GM18861 (cell line): ENCODE results near the gene EPHB4.
"Not testable (repeated sequence)": the region's sequence is repeated elsewhere in the genome, so short reads cannot be mapped to it uniquely, and the experiment has no call there.

Experiments used
- ATAC-seq: cut with Tn5 transposase; IDR thresholded peaks from one replicate; pipeline ENCODE4 v1.9.1; 2021; ENCODE audit not compliant: unreplicated experiment

Gene EPHB4

GRCh38 chr7:100827330-100828226 is at the start of gene EPHB4:
EPHB4 (minus strand) TSS chr7:100827523; CDS start chr7:100827030, 493 bp downstream.
- ATAC-seq = no peak

DNA sequence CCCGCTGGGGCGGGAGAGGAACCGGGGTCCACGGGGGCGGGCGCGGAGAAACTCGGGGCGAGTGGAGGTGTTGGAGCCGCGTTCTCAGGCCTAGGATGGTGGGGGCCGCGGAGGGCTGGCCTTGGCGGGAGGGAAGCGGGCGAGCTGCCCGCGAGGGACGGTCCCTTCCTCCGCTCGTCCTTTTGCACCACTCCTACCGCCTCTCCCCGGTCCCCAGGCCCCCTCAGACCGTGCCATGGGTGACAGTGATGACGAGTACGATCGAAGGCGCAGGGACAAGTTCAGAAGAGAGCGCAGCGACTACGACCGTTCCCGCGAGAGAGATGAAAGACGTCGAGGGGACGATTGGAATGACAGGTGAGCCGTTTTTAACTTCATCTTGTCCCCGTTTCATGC is 48.0 kb upstream of the EPHB4 start:
- ATAC-seq = peak; percentile 12

DNA sequence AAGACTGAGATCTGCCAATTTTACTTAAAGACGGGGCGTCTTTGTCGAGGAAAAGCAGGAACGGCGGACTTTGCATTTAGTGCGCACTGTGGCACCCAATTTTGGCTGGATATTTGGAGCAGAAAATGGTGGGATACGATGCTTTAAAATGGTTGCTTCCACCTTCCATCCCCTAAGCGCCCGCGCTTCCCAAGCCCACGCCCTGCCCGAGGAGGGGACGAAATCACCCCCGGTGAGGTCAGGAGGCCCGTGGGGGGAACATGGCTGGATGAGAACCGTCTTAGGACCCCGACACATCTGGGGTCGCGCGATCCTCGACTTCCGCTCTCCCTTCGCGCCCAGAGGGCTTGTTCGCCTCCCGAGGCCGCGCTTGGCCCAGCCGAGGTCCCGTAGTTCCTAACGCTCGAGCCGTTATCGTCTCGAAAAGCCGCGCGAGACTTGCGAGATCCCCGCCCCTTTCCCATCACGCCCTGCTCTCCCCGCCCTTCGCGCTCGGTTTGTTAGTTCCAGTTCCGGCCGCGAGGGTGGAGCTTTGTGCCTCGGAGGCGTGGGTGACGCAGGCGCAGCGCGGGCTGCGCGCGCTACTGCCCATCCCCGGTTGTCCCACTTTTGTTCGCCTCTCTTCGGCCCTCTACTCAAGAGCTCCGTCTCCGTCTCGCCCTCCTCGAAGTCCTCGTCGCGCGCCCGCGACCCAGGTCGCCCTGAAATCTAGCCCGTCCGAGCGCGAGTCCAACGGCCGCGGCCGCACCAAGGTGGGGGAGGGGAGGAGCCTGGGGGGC is 47.4 kb upstream of the EPHB4 start, which contains the start of gene SRRT:
Gene SRRT (plus strand): TSS at position 527 of the 779 bp plus-strand sequence. CDS start 488 bp downstream, outside the sequence.
- peak; percentile 85 for ATAC-seq

DNA sequence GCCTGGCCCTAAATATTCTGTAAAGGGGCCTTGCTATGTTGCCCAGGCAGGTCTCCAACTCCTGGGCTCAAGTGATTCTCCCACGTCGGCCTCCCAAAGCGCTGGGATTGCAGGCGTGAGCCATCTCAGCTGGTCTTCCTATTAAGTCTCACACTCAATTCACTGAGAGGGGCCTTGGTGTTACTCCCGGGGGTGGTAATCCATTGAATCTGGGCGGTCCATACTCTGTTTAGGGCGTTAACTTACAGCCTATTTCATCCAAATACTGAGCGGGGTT is 46.9 kb upstream of the EPHB4 start:
- no peak for ATAC-seq

GRCh38 chr7:100873599-100874299 is 46.4 kb upstream of the EPHB4 start:
- no peak for ATAC-seq

DNA sequence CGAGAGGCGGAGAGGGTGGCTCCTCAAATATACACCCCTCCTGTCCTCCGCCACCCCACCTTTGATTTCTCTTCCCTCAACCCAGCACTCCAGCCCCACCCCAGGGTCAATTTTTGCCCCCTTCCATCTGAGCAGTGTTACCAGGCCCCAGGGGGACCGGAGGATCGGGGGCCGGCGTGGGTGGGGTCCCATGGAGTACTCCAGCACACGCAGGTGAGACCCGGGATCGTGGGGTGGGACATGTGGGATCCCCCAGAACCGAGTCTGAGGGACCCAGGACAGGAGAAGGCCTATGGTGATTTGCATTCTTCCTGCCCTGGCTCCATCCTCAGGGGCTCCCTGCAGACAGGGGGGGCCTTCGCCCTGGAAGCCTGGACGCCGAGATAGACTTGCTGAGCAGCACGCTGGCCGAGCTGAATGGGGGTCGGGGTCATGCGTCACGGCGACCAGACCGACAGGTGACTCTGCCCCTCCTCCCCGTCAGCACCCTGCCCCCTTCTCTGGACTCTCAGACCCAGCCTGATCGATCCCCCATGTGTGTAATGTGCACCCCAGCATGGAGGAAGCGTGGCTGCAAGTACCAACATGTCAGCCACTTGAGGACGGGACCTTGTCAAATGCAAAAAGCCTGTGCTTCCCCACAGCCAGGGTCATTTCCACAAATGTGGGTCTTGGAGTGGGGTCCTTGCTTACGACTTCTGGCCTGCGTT is 40.6 kb upstream of the EPHB4 start:
- no peak for ATAC-seq

DNA sequence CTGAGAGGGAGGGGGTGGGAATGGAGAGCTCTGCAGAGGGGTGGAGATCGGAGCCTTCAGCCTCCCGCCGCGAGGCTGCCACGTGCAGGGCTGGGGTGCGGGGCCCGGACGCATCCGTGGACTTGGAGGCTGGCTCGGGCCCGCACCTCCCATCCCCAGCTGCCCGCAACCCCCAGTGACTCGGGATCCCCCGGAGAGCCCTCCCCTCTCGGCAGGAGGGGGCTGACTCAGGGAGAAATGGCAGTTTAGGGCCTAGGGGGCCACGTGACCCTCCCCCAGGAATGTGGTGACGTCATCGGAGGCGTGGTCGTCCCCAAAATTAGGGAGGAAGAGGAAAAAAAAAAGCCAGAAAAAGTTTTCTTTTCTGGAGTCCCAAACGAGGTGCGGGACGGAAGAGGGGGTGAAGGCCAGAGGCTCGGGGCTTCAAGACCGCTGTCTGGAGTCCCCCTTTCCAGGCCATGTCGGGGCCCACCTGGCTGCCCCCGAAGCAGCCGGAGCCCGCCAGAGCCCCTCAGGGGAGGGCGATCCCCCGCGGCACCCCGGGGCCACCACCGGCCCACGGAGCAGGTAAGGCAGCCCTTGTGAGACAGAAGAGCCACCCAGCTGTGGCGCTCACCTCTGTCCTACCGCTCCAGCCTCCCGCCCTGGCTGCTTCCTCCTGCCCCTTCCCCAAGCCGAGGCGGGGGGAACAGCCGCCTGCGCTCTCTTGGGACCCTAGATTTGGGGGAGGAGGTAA is 39.9 kb upstream of the EPHB4 start, which contains the start of gene TRIP6:
Gene TRIP6 (plus strand): TSS at position 348 of the 736 bp plus-strand sequence. CDS start 111 bp downstream, at position 459.
- no peak for ATAC-seq

DNA sequence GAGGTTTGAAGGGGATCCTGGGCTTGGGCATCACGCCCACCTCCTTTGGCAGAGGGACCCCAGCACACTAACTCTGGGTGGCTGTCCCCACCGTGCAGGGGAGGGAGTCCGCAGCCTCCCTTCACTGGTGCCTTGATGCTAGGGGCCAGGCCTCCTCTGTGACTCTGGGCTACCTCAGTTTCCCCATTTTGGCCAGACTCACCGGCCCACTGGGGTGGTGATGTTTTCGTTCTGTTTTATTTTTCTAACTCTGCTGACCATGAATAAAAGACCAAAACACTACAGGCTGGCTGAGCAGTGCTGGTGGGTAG is 39.4 kb upstream of the EPHB4 start:
- no peak for ATAC-seq

GRCh38 chr7:100865938-100866728 is 38.8 kb upstream of the EPHB4 start:
- no peak for ATAC-seq

DNA sequence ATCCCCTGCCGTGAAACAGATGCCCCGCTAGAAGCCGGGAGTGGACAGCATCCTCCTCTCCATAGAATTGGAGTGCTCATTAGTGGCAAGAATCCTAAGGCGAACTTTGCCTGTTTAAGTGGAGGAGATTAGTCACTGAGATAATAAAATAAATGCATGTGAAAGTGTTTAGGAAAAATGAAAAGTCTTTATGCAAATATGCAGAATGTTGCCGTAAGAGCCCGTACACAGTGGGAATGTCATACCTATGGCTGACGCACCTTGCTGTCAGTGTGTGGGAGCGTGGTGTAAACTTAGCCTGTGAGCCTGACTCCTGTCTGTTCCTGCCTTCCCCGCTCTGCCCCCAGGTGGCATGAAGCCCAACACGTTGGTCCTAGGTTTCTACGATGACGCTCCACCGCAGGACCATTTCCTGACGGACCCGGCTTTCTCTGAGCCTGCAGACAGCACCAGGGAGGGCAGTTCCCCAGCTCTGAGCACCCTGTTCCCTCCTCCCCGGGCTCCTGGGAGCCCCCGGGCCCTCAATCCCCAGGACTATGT is 38.1 kb upstream of the EPHB4 start:
- no peak for ATAC-seq

DNA sequence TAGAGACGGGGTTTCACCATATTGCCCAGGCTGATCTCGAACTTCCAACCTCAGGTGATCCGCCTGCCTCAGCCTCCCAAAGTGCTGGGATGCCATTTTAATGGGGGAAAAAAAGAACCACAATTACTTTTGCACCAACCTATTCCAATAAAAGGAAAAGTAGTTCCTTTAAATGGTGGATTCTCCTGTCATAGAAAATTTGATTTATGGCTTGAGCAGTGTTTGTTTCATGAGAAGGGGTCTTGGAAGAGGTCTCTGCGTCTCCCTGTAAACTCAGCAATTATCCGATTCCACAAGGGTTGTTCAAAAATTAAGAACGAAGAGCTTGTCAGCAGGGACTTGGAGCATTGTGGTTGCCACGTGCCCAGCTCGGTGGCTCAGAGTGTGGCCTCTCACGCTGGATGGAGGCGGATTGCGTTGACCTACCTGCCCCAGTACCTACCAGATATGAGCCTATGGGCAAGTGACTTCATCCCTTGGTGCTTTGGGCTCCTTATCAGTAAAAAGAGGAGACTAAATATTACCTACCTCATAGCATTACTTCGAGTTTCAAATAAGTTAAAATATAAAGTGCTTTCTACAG is 37.0 kb upstream of the EPHB4 start:
- no peak for ATAC-seq

DNA sequence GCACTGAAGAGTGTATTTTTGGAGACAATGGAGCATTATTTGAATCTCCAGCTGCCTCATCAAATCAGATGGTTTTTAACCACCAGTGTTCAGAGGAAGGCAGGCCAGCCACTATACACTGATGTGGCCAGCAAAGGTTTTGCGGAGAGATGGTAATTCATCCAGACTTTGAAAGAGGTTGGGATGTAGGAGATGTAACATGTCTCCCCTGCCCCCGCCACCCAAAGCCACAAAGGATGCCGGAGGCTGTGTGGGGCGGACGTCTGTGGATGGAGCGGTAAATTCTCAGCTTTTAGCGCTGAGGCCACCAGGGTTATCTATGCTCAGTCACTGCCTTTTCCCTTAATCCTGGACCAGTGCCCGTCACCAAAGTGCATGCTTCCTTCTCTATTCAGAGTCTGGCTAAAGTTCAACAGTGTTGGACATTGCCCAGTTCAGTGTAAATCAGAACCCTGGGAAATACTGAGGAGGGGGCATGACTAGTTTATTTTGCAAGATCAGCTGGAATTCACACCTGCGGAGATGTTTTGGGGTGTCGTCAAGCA is 36.2 kb upstream of the EPHB4 start:
- no peak for ATAC-seq

GRCh38 chr7:100861616-100861985 is 34.3 kb upstream of the EPHB4 start:
- no peak for ATAC-seq

DNA sequence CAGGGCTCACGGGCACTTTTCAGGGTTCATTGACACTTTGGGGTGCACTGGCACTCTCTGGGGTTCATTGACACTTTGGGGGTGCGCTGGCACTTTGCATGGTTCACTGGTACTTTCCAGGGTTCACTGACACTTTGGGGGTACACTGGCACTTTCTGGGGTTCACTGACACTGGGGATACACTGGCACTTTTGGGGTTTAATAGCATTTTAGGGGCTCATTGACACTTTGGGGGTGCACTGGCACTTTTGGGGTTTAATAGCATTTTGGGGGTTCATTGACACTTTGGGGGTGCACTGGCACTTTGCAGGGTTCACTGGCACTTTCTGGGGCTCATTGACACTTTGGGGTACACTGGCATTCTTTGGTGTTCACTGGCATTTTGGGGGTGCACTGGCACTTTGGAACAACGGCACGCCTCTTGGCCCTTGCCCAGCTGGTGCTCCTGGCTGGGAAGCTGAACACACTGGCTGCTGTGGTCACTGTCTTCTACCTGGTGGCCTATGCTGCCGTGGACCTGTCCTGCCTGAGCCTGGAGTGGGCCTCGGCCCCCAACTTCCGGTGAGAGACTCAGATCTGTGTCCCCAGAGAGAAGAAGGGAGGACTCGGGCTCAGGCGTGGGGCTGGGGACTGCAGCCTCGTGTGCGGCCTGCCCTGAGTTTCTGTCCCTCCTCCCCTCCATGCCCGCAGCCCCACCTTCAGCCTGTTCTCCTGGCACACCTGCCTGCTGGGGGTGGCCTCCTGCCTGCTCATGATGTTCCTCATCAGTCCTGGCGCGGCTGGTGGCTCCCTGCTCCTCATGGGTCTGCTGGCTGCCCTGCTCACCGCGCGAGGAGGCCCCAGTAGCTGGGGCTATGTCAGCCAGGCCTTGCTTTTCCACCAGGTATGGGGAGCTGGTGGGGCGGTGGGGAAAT is 33.6 kb upstream of the EPHB4 start:
- no peak for ATAC-seq

DNA sequence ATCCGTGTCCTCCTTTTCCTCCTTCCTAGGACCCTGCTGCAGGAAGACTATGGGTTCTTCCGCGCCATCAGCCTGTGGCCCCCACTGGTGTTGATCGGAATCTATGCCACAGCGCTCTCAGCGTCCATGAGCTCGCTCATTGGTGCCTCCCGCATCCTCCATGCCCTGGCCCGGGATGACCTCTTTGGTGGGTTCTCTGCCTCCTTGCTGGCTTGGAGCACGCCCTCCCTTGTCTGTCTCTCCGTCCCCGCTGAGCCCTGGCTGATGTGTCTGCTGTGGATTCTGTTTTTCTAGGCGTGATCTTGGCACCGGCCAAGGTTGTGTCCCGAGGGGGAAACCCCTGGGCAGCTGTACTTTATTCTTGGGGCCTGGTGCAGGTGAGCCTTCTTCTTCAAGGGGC is 32.5 kb upstream of the EPHB4 start:
- ATAC-seq = no peak

DNA sequence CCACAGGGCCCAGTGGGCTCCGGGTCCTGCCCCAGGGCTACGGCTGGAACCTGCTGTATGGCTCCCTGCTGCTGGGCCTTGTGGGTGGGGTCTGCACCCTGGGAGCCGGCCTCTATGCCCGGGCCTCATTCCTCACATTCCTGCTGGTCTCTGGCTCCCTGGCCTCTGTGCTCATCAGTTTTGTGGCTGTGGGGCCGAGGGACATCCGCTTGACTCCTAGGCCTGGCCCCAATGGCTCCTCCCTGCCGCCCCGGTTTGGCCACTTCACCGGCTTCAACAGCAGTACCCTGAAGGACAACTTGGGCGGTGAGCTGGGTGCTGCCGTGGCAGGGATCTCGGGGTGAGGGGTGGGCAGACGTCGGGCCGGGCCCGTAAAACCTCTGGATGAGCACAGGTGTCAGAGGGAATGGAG is 29.6 kb upstream of the EPHB4 start:
- ATAC-seq = no peak

DNA sequence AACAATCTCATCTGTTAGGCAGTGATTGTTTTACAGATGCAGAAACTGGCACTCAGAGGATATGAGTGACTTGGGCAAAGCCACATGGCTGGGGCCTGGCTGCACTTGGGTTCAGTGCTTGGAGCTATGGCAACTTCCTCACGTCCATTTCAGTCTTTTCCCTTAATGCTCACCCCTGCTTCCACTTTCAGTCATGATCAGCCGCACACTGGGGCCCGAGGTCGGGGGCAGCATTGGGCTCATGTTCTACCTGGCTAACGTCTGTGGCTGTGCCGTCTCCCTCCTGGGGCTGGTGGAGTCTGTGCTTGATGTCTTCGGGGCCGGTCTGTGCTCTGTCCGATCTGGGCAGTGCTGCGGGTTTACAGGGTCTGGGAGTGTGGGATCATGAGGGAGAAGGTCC is 28.2 kb upstream of the EPHB4 start:
- ATAC-seq = no peak

GRCh38 chr7:100854899-100855298 is 27.6 kb upstream of the EPHB4 start:
- not testable (repeated sequence) for ATAC-seq
